IPS-18a (cell line): Measurements from ENCODE around the gene MAP3K7.

Experiments
- H3K27ac ChIP-seq: one replicate; pipeline ENCODE4 v1.5.1; 2013; ENCODE audit warnings: low read length
- H3K27me3 ChIP-seq: one replicate; pipeline ENCODE4 v1.6.1; 2013; ENCODE audit warnings: mild to moderate bottlenecking, low read length; ENCODE audit not compliant: control insufficient read depth, insufficient read depth
- H3K36me3 ChIP-seq: one replicate; pipeline ENCODE4 v1.6.1; 2013; ENCODE audit warnings: low read depth, low read length; ENCODE audit not compliant: control insufficient read depth
- H3K4me1 ChIP-seq: one replicate; pipeline ENCODE4 v1.6.1; 2013; ENCODE audit warnings: low read depth, low read length; ENCODE audit not compliant: control insufficient read depth
- H3K4me3 ChIP-seq: one replicate; pipeline ENCODE4 v1.5.1; 2013; ENCODE audit warnings: low read length
- H3K9ac ChIP-seq: one replicate; pipeline ENCODE4 v1.6.1; 2013; ENCODE audit warnings: mild to moderate bottlenecking, low read length, moderate library complexity
- H3K9me3 ChIP-seq: one replicate; pipeline ENCODE4 v1.6.1; 2013; ENCODE audit warnings: low read depth, low read length; ENCODE audit not compliant: control insufficient read depth

Gene MAP3K7

DNA sequence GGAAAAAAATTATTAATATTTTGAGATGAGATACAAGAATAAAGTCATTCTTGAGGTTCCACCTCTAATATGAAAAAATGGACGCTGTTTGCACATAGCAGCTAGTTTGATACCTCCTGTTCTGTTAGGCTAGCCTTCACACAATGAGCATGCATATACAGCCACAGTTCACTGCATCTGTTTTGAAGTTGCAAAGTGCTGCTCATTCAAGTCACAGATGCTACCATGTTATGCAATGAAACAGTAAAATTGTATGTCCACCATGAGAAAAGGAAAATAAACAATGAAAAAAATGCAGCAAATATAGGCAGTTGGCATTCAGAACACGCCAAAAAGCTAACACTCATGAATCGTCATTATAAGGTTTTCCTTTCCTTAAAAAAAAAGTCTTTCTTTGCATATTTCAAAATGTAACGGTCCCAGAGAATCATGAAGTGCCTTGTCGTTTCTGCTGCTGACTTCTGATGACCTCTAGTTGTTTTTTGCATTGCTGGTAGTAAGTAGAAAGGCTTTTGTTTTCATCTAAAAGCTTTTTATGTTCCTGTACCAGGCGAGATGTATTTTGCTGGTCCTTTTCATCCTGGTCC, 70.7 kb downstream of the MAP3K7 start:
- Histone ChIP-seq H3K4me3 (no peak overlapping the region), H3K27ac (no peak overlapping the region), H3K9me3 (no peaks in the 10 kb centered on the region), H3K9ac (no peak overlapping the region), H3K4me1 (no peaks in the 10 kb centered on the region), H3K36me3 (peaks cover 48% of the 10 kb centered on the region), H3K27me3 (no peaks in the 10 kb centered on the region)

GRCh38 chr6:90514496-90514895, 72.4 kb downstream of the MAP3K7 start:
- Histone ChIP-seq H3K27ac (no peak overlapping the region), H3K9me3 (no peaks in the 10 kb centered on the region), H3K9ac (no peak overlapping the region), H3K36me3 (peaks cover 42% of the 10 kb centered on the region), H3K4me1 (no peaks in the 10 kb centered on the region), H3K4me3 (no peak overlapping the region), H3K27me3 (no peaks in the 10 kb centered on the region)

DNA sequence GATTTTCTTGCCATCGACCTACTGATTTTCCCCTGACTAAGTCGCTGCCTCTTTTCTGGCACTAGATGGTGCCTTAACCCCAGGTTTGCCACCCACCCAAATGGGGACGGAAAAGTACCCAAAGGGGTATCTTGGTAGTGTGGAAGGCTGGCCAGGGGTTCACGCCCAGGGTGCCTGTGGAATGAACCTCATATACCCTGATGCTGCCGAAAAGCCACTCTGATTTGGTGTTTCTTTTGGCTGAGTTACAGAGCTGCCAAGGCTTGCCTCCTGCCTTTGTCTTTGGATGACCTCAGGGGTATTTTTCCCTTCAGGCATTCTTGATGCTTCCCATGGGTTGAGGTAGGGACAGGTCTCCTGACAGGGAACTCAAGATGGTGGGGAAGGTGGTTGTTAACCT, 78.1 kb downstream of the MAP3K7 start:
- Histone ChIP-seq H3K36me3 (peaks cover 3% of the 10 kb centered on the region), H3K9me3 (no peaks in the 10 kb centered on the region), H3K27me3 (no peaks in the 10 kb centered on the region), H3K4me1 (no peaks in the 10 kb centered on the region), H3K9ac (no peak overlapping the region), H3K4me3 (no peak overlapping the region), H3K27ac (no peak overlapping the region)

GRCh38 chr6:90502866-90503407, 83.9 kb downstream of the MAP3K7 start:
- Histone ChIP-seq H3K4me3 (no peak overlapping the region), H3K27ac (peak overlapping the region; percentile 32), H3K9ac (no peak overlapping the region), H3K27me3 (no peaks in the 10 kb centered on the region), H3K4me1 (peaks cover 27% of the 10 kb centered on the region), H3K36me3 (no peaks in the 10 kb centered on the region), H3K9me3 (no peaks in the 10 kb centered on the region)

DNA sequence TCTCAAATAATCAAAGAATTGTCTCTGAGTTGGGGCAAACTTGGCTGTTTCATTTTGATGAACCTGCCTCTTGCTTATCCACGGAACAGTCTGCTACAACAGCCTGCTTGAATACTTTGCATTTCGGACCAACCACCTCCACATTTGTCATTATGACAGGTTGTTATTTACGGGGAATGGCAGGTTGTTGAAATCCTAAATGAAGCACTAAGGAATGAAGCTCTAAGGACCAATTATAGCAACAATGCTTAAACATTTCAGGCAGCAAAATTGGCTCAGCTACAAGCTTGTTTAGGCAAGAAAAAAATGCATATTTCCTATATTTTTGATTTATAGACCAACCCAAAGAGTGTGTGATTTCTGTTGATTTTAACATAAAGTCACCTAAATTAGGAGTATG, 84.5 kb downstream of the MAP3K7 start:
- Histone ChIP-seq H3K9ac (no peak overlapping the region), H3K36me3 (no peaks in the 10 kb centered on the region), H3K4me3 (no peak overlapping the region), H3K27ac (no peak overlapping the region), H3K27me3 (no peaks in the 10 kb centered on the region), H3K4me1 (peaks cover 28% of the 10 kb centered on the region), H3K9me3 (no peaks in the 10 kb centered on the region)

DNA sequence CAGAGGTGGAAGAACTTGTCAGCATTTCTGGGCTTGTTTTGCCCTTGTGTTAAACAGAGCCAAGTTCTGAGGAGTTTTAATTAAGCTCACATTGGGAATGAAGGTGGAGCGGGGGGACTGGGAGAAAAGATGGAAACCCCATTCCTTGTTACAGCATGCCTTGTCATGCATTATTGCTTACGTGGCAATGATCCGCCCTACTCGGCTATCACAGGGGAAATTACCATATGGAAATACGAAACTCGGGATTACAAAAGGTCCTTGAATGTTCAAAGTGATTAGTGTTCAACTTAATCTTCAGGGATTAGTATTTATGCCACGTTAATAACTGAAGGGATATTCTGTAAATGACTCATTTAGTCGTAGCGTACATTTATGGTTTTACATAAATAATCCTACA, 86.4 kb downstream of the MAP3K7 start:
- no peak overlapping the region for H3K4me3 ChIP-seq
- H3K27me3 ChIP-seq, result no peaks in the 10 kb centered on the region
- no peaks in the 10 kb centered on the region for H3K36me3 ChIP-seq
- H3K9me3 ChIP-seq, result no peaks in the 10 kb centered on the region
- H3K4me1 ChIP-seq, result peaks cover 46% of the 10 kb centered on the region
- no peak overlapping the region for H3K9ac ChIP-seq
- H3K27ac ChIP-seq, result no peak overlapping the region

DNA sequence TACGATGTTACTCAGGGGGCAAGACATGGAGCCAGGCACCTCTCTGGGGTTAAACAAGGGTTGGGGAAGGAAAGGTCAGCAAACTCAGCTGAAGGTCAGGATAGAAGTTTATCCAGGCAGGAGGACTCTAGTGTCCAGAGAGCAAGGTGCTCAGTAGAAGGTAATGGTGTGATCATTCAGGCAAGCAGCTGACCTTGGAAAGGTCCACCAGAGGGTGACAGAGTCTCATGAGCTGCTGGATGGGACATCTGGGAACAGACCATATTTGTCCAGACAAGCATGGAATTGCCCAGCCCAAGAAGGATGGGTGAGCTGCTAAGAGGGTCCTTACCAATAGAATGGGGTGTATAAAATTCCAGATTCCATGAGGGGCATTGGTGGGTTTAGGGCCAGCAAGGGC, 89.5 kb downstream of the MAP3K7 start:
- Histone ChIP-seq H3K36me3 (no peaks in the 10 kb centered on the region), H3K27ac (no peak overlapping the region), H3K9ac (no peak overlapping the region), H3K9me3 (no peaks in the 10 kb centered on the region), H3K27me3 (no peaks in the 10 kb centered on the region), H3K4me1 (peaks cover 59% of the 10 kb centered on the region), H3K4me3 (no peak overlapping the region)

DNA sequence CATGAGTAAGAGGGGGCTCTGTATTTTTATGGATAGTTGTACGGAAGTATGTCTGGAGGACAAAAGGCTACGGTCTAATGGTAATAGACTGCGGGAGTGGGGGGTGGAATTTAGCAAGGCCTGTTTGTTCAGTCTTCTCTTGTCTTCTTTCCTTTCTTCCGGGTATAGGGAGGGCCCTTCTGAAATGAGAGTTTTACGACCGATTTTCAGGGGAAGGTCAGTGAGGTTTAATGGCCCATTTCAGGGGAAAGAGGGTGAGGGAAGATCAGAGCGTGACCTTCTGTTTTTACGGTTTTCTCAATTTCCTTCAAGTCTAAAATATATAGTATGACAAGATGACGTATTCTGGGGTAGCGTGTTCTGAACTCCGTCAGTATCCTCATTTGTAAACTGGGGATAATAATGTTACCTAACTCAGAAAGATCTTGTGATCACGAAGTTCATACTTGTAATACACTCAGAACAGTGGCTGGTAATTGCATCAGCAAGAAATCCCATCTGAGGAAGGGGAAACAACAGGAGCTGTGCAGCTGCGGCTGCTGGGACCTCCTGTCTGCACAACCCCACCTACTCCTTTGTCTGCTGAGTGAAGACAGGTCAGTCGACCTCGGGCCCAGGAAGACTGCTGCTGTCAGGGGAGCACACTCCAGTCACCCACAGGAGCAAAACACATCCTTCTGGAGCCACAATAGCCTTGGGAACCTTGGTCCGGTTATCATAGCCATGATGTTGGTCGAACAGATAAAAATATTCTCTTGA, 90.4 kb downstream of the MAP3K7 start:
- Histone ChIP-seq H3K4me1 (peaks cover 55% of the 10 kb centered on the region), H3K4me3 (no peak overlapping the region), H3K27ac (peak overlapping the region; percentile 25), H3K9ac (peak overlapping the region; percentile 44), H3K27me3 (no peaks in the 10 kb centered on the region), H3K36me3 (no peaks in the 10 kb centered on the region), H3K9me3 (no peaks in the 10 kb centered on the region)

- no peaks in the 10 kb centered on the region for H3K36me3 ChIP-seq
- H3K27ac ChIP-seq, result peak overlapping the region; percentile 24
- H3K27me3 ChIP-seq, result no peaks in the 10 kb centered on the region
- H3K9me3 ChIP-seq, result no peaks in the 10 kb centered on the region
- peak overlapping the region; percentile 19 for H3K9ac ChIP-seq
- H3K4me3 ChIP-seq, result peak overlapping the region; percentile 36
- H3K4me1 ChIP-seq, result peaks cover 52% of the 10 kb centered on the region
These were observed 91.6 kb downstream of the MAP3K7 start for GRCh38 chr6:90495216-90495817.

DNA sequence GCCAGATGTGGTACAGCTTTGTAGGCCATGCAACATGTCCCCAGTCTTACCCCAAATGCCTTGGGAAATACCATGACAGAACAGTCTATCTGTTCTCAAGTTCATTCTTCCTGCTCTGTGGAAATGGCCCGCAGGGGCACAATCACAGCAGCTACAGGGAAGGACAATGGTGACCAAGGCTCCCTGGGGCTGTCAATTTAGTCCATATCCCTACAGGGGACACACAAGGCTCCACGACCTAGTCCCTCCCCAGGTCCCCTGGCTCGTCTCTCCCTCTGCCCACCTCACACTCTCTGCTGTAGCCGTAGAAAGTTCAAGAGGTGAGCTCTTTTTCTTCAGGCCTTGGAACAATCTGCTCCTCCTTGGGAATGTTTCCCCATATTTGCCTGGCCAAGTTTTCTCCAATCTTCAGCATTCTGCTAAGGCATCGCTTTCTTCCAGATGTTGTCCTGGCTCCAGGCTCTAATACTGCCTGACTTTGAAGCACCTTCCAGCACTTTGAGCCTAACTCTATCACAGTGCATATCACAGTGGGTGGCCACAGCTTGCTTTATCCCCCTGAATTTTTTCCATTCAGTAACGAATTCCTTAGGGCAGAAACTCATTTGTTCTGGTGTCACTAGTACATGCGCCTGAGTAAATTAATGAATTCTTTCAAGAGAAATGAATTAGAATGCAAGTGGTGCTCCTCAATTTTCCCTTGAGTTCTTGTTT, 92.6 kb downstream of the MAP3K7 start:
- H3K4me3 ChIP-seq, result peak overlapping the region; percentile 36
- H3K27me3 ChIP-seq, result no peaks in the 10 kb centered on the region
- H3K36me3 ChIP-seq, result no peaks in the 10 kb centered on the region
- H3K4me1 ChIP-seq, result peaks cover 56% of the 10 kb centered on the region
- no peaks in the 10 kb centered on the region for H3K9me3 ChIP-seq
- peak overlapping the region; percentile 19 for H3K9ac ChIP-seq
- peak overlapping the region; percentile 63 for H3K27ac ChIP-seq

DNA sequence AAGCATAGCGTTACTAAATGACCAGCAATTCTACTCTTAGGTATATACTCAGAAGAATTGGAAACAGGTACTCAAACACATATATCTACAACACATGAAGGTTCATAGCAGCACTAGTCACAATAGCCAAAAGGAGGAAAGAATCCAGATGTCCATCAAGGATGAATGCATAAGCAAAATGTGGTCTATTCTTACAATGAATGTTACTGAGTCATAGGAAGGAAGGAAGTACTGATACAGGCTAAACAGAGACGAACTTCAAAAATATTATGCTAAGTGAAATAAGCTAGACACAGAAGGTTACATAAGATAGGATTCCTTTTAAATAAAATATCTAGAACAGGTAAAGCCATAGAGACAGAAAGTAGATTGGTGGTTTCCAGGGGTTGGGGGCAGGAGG, 93.5 kb downstream of the MAP3K7 start:
- Histone ChIP-seq H3K4me3 (no peak overlapping the region), H3K9me3 (no peaks in the 10 kb centered on the region), H3K27ac (no peak overlapping the region), H3K9ac (no peak overlapping the region), H3K27me3 (no peaks in the 10 kb centered on the region), H3K36me3 (no peaks in the 10 kb centered on the region), H3K4me1 (peaks cover 56% of the 10 kb centered on the region)
